Stimulated activated naive B cell treated with anti-CD40 and anti-IgM and Interleukin-4, amounts not matched to agents 10 μg/mL and 1 μg/mL and 100 μg/mL, for 72 hours (primary cell): ENCODE results near the gene CLCN5.

ENCODE experiments used
- ATAC-seq, 2 donors: fragments of 150-1000 bp; cut with Tn5 transposase; replicated peaks; 2 replicates each; pipeline ENCODE4 v1.10.0; 2021; ENCODE audit warnings: moderate library complexity in 1 of 2
- DNase-seq: peaks from one replicate; pipeline ENCODE4 v3.0.0; 2021
- H3K27ac Mint-ChIP-seq: one replicate; pipeline ENCODE4 v1.8.0; 2022; ENCODE audit warnings: mild to moderate bottlenecking, mixed read lengths
- H3K27me3 Mint-ChIP-seq, 2 donors: one replicate each; pipeline ENCODE4 v1.8.0; 2022; ENCODE audit warnings: mixed read lengths in 2 of 2
- H3K36me3 Mint-ChIP-seq, 2 donors: one replicate each; pipeline ENCODE4 v1.8.0; 2022; ENCODE audit warnings: mixed read lengths in 2 of 2, mild to moderate bottlenecking in 1 of 2
- H3K4me1 Mint-ChIP-seq, 2 donors: one replicate each; pipeline ENCODE4 v1.8.0; 2022; ENCODE audit warnings: mixed read lengths in 2 of 2, mild to moderate bottlenecking in 1 of 2
- H3K4me3 Mint-ChIP-seq, 2 donors: one replicate each; pipeline ENCODE4 v1.8.0; 2022; ENCODE audit warnings: mild to moderate bottlenecking in 2 of 2, mixed read lengths in 2 of 2, moderate library complexity in 1 of 2
- H3K9me3 Mint-ChIP-seq, 2 donors: one replicate each; pipeline ENCODE4 v1.8.0; 2022; ENCODE audit warnings: mixed read lengths in 2 of 2, mild to moderate bottlenecking in 1 of 2

Gene CLCN5

DNA sequence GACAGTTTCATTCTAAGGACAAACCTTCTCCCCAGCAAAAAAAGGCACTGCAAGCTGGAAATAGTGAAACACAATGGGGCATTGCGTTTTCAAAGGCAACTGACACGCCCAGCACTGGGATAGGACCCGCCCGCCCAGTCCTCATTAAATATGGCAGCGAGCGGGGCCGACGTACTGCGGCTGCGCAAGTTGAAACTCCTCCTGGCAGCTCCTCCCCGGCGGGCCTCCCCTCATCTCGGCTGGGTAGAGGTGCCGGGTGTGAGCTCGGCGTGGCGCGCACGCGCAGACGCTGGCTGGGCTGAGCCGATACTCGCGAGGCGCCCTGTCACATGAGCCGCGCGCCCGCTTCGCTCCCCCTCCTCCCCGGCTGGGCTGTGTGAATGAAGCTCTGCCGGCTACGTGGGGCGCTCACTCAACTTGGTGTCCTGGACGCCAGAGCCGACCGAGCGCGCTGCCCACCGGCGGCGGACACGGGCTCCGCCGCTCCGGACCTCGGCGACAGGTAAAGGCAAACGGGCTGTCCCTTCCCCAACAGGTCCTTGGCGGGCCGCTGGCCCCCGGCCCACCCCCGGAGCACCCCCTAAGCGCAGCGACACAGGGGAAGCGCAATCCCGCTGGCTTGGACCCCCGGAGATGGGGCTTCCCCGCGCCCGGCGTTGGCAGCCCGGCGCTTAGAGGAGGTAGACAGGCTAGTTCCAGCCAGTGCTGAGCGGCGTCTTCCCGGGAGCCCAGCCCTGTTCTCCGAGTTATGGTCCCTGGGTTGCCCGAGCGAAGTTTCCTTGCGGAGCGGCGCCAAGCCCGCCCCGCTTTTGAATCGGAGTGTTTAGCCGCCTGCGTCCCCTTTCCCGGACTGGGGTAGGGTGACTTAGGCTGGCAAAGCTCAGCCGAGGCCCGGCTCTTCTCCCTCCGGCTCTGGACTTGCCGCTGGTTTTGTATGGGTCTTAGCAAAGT, at the start of gene CLCN5:
TSS of gene CLCN5 (plus strand) at position 306 of the 951 bp plus-strand sequence. CDS start 2,703 bp downstream, outside the sequence.
- H3K9me3 Mint-ChIP-seq = no peaks in the 10 kb centered on the region

DNA sequence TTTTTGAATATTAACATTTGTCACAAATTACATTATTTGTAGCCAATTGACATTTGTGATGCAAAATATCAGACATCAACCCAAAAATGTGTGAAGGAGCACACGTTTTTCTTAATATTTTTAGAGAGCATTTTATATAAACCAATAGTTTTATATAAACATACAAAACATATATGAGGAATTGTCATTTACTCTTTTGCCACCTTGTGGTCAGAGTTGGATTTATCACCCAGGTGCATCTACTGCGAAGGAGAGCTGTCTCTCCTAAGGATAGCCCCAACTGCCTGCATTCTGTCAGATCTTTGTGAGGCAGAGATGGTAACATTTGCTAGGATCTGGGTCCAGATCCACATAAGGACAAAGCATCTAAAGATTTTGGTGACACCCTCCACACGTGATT, 45.6 kb upstream of the CLCN5 start:
- Mint-ChIP-seq H3K27ac (no peak overlapping the region), H3K4me1 (peaks cover 11 to 33% of the 10 kb centered on the region in 2 donors), H3K27me3 (no peaks in the 10 kb centered on the region), H3K36me3 (peaks cover 0 to 3% of the 10 kb centered on the region in 2 donors), H3K9me3 (no peaks in the 10 kb centered on the region), H3K4me3 (no peak overlapping the region)
- ATAC-seq = peak in 1 of 2 donors; percentile 28
- no peak for DNase-seq

More for the DNA sequence above, at the start of gene CLCN5:
- peak; percentile 94 for DNase-seq
- Mint-ChIP-seq H3K4me1 (peaks cover 5 to 28% of the 10 kb centered on the region in 2 donors), H3K4me3 (peak within 1 kb of the TSS; percentile 82 to 86), H3K27me3 (no peaks in the 10 kb centered on the region), H3K27ac (peak within 1 kb of the TSS; percentile 44), H3K36me3 (peaks cover 15 to 20% of the 10 kb centered on the region in 2 donors)
- ATAC-seq = peak; percentile 97

DNA sequence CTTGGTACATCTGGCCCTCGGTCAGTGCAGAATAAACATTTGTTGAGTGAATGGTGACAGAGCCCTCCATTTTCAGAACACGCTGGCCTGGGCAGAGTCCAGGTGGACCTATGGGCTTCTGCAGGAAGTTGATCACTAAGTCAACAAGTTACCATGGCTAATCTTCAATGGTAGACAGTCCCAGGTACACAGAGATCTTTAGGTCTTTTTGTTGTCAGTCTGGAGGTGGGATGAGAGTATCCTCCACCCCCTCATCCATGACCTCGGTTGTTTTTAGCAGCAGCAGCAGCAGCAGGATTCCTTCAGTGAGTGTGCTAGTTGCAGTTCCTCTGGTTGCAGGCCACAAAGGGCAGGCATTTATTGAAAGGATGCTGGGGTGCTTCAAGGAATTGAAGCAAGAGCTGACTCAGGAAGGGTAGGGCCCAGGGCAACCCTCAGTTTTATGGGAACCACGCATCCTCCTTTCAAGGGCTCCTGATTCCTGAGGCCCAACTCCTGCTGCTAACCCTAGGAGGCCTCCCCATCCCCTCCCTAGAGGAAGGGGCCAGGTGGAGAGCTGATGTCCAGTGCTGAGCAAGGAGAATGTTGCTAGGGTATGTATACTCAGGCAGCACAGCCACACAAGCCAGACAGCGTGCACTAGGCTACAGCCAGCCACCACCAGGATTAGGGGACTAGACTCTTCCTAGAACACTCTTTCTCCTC, 44.8 kb upstream of the CLCN5 start:
- Mint-ChIP-seq H3K36me3 (peaks cover 0 to 3% of the 10 kb centered on the region in 2 donors), H3K27me3 (no peaks in the 10 kb centered on the region), H3K4me1 (peaks cover 13 to 38% of the 10 kb centered on the region in 2 donors), H3K4me3 (no peak overlapping the region), H3K27ac (no peak overlapping the region), H3K9me3 (no peaks in the 10 kb centered on the region)
- ATAC-seq = no peak
- no peak for DNase-seq

DNA sequence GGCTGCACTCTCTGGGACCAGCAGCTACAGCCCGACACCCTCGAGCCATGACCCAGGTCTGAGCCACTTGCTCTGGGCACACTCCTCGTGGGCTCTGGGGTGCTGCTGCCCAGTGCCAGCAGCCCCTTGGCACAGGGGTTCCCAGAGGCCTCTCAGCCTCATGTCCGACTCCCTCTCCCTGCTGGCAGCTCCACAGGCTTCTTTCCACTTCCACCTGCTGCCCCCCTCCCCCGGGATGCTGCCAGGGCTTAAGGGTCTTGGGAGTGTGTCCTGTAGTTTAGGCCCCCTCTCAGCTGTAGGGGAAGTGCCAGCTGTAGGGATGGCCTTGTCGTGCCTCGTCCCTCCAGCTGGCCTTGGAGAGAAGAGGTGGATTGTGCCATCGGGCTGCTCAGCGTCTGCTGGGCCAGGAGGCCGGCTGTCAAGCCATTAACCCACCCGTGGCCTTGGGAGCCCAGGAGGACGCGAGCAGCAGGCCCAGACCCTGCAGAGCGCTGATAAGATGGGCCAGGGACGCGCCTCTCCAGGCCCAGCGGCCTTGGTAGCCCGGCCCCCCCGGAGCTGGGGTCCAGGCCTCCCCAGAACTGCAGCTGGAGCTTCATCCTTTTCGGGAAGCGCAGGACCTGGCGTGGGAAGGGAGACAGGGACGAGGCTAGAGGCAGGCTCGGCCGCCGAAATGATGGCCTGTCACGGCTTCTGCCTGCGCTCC, 44.1 kb upstream of the CLCN5 start:
- Mint-ChIP-seq H3K27ac (peak overlapping the region; percentile 78), H3K4me3 (peak overlapping the region; percentile 81 to 82), H3K36me3 (peaks cover 0 to 3% of the 10 kb centered on the region in 2 donors), H3K4me1 (peaks cover 13 to 38% of the 10 kb centered on the region in 2 donors), H3K9me3 (no peaks in the 10 kb centered on the region), H3K27me3 (no peaks in the 10 kb centered on the region)
- no peak for ATAC-seq
- no peak for DNase-seq

DNA sequence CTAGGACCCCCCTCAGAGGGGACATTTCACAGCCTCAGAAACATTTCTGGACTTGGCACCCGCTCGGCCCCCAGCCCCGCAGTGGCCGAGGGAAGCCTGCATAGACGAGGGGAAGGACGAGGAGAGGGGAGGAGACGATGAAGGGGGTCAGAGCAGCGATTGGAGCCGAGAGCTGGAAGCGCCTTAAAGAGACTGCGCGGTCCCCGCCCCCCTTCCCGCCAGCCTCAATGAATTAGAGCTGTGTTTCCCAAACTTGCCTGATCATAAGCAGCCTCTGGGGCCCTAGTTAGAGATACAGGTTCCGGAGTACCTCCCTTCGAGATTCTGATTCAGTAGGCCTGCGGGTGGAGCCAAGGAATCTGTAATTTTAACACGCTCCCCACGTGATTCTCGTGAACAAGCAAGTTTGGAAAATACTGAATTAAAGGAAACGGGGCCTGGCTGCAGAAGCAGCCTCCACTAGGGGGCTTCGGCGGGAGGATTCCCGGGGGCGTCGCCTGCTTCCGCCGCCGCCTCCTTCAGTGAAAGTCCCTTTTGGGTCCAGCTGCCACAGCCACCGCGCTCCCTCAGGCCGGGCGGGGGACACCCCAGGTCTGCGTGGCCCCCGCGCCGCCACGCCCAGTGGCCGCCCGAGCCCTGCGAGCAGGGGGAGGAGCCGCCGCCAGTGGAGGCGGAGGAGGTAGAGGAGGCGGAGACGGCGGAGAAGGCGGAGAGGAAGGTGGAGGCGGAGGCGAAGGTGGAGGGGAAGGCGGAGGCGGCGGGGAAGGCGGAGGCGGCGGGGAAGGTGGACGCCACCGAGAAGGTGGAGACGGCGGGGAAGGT, 43.4 kb upstream of the CLCN5 start, which contains the start of gene USP27X:
TSS of gene USP27X (plus strand) at position 651 of the 822 bp plus-strand sequence. CDS start 824 bp downstream, outside the sequence.
- peaks cover 0 to under 1% of the 10 kb centered on the region in 2 donors for H3K27me3 Mint-ChIP-seq
- peak; percentile 66 for DNase-seq
- H3K9me3 Mint-ChIP-seq = no peaks in the 10 kb centered on the region
- peaks cover 0 to 3% of the 10 kb centered on the region in 2 donors for H3K36me3 Mint-ChIP-seq
- H3K4me1 Mint-ChIP-seq = peaks cover 13 to 40% of the 10 kb centered on the region in 2 donors
- peak; percentile 81 to 93 for ATAC-seq
- H3K27ac Mint-ChIP-seq = peak within 1 kb of the TSS; percentile 78
- H3K4me3 Mint-ChIP-seq = peak within 1 kb of the TSS; percentile 81 to 82

DNA sequence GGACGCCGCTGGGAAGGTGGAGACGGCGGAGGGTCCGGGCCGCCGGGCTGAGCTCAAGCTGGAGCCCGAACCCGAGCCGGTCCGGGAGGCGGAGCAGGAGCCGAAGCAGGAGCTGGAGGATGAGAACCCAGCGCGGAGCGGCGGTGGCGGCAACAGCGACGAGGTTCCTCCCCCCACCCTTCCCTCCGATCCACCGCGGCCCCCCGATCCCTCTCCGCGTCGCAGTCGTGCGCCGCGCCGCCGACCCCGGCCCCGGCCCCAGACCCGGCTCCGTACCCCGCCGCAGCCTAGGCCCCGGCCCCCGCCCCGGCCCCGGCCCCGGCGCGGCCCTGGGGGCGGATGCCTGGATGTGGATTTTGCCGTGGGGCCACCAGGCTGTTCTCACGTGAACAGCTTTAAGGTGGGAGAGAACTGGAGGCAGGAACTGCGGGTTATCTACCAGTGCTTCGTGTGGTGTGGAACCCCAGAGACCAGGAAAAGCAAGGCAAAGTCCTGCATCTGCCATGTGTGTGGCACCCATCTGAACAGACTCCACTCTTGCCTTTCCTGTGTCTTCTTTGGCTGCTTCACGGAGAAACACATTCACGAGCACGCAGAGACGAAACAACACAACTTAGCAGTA, 42.6 kb upstream of the CLCN5 start:
- Mint-ChIP-seq H3K4me3 (peak overlapping the region; percentile 81 to 82), H3K27ac (peak overlapping the region; percentile 75), H3K9me3 (no peaks in the 10 kb centered on the region), H3K36me3 (peaks cover 0 to 6% of the 10 kb centered on the region in 2 donors), H3K4me1 (peaks cover 17 to 44% of the 10 kb centered on the region in 2 donors), H3K27me3 (peaks cover 0 to 3% of the 10 kb centered on the region in 2 donors)
- DNase-seq = no peak
- peak; percentile 11 to 20 for ATAC-seq

DNA sequence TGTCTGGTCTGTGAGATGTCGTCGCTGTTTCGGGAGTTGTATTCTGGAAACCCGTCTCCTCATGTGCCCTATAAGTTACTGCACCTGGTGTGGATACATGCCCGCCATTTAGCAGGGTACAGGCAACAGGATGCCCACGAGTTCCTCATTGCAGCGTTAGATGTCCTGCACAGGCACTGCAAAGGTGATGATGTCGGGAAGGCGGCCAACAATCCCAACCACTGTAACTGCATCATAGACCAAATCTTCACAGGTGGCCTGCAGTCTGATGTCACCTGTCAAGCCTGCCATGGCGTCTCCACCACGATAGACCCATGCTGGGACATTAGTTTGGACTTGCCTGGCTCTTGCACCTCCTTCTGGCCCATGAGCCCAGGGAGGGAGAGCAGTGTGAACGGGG, 41.7 kb upstream of the CLCN5 start:
- H3K27me3 Mint-ChIP-seq = peaks cover 0 to 3% of the 10 kb centered on the region in 2 donors
- ATAC-seq = no peak
- no peaks in the 10 kb centered on the region for H3K9me3 Mint-ChIP-seq
- H3K27ac Mint-ChIP-seq = no peak overlapping the region
- no peak overlapping the region for H3K4me3 Mint-ChIP-seq
- H3K4me1 Mint-ChIP-seq = peaks cover 17 to 44% of the 10 kb centered on the region in 2 donors
- no peak for DNase-seq
- H3K36me3 Mint-ChIP-seq = peaks cover 0 to 6% of the 10 kb centered on the region in 2 donors

DNA sequence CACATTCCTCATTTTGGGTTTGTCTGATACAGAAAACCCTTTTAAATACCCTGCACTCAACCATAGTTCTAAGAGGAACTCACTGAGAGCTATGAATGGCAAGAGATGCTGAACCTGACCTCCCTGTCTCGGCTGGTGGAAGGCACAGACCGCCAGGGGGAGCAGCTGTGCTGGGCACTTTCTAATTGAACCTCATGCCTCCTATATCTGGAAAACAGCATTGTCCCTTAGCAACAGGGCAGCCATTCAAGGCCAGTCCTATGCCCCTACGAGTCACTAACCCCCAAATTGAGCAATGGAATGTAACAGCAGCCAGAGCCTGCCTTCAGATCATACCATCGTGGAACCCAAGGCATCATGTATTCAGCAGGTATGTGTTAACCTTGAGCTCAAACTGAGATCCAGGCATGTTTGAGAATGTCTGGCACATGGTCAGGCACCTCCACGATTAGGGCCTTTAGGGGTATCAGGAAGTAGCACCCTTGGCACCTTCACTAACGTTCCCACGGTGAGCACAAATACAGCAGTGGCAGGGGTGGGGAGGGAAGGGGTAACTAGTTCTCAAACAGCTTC, 38.0 kb upstream of the CLCN5 start:
- Mint-ChIP-seq H3K4me3 (no peak overlapping the region), H3K4me1 (peaks cover 9 to 25% of the 10 kb centered on the region in 2 donors), H3K27me3 (peaks cover 0 to 3% of the 10 kb centered on the region in 2 donors), H3K9me3 (no peaks in the 10 kb centered on the region), H3K27ac (no peak overlapping the region), H3K36me3 (peaks cover 0 to 6% of the 10 kb centered on the region in 2 donors)
- ATAC-seq (peak; percentile 68 to 75), DNase-seq (peak; percentile 25)

DNA sequence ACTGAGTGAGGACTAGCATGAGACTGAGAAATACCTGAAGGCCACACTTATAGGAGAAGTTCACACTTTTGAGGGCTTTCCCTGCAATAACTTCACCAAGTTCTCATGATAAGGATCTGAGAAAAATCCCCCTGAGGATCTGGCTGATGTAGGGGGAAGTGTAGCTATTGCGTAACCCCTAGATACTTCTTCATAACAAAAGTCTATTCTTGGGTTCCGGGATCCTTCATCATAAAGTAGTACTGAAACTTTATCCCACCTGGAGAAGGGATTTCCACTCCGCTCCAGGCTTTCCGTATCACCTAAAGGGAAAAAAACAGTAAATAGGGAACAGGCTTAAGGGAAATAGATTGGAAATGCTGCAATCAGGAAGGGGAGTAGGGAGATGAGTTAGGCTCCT, 29.9 kb upstream of the CLCN5 start:
- H3K27me3 Mint-ChIP-seq = peaks cover 15 to 20% of the 10 kb centered on the region in 2 donors
- no peak overlapping the region for H3K4me3 Mint-ChIP-seq
- DNase-seq (no peak), ATAC-seq (no peak)
- peaks cover 9 to 17% of the 10 kb centered on the region in 2 donors for H3K9me3 Mint-ChIP-seq
- H3K4me1 Mint-ChIP-seq = no peaks in the 10 kb centered on the region
- peaks cover 9 to 10% of the 10 kb centered on the region in 2 donors for H3K36me3 Mint-ChIP-seq
- no peak overlapping the region for H3K27ac Mint-ChIP-seq

DNA sequence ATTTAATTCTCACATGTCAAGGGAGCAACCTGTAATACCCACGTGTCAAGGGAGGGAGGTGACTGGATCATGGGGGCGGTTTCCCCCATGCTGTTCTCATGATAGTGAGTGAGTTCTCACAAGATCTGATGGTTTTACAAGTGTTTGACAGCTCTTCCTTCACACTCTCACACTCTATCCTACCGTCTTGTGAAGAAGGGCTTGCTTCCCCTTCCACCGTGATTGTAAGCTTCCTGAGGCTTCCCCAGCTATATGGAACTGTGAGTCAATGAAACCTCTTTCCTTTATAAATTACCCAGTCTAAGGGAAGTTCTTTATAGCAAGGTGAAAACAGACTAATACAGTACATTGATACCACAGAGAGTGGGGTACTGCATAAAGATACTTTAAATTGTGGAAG, 25.4 kb upstream of the CLCN5 start:
- Mint-ChIP-seq H3K4me1 (no peaks in the 10 kb centered on the region), H3K36me3 (peaks cover 9 to 10% of the 10 kb centered on the region in 2 donors), H3K27me3 (peaks cover 30 to 36% of the 10 kb centered on the region in 2 donors), H3K9me3 (peaks cover 9 to 17% of the 10 kb centered on the region in 2 donors), H3K4me3 (no peak overlapping the region), H3K27ac (no peak overlapping the region)
- ATAC-seq (no peak), DNase-seq (no peak)

DNA sequence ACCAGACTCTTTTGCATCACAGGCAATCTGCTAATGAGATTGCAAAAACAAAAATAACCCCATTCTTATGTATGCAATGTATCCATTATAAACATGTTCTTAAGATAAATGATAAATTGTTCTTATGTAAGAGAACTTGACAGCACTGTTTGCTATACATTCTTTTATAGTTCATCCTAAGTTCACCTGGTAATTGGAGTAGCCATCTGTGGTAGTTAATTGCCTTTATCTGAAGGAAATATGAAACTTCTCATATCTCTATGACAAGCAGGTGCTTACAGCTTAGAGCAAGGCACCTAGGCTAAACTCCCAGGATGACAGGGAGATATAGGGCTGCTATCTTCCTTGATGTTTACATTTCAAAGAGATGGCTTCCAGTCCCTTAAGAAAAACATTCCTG, 21.3 kb upstream of the CLCN5 start:
- Mint-ChIP-seq H3K9me3 (peaks cover 10 to 14% of the 10 kb centered on the region in 2 donors), H3K27me3 (peaks cover 31 to 38% of the 10 kb centered on the region in 2 donors), H3K36me3 (peaks cover 9 to 10% of the 10 kb centered on the region in 2 donors), H3K27ac (no peak overlapping the region), H3K4me1 (no peaks in the 10 kb centered on the region), H3K4me3 (no peak overlapping the region)
- ATAC-seq (no peak), DNase-seq (no peak)

DNA sequence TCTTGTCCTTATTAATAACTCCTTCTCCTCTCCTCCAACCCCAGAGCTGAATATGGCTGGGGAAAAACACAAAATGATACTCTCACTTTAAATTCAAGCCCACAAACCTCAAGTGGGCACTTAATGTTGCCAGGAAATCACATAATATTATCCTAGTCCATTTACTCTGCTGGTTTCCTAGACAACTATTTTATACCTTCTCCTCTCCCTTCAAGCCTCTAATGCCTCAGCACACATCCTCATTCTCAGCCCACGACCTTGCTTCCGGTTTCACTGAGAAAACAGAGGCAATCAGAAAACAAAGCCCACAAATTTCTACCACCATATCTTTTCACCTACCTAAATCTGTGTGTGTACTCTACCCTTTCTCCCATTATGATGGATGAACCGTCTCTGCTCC, 12.1 kb upstream of the CLCN5 start:
- H3K27me3 Mint-ChIP-seq = peaks cover 0 to 7% of the 10 kb centered on the region in 2 donors
- peaks cover 9 to 11% of the 10 kb centered on the region in 2 donors for H3K4me1 Mint-ChIP-seq
- H3K9me3 Mint-ChIP-seq = no peaks in the 10 kb centered on the region
- no peak overlapping the region for H3K4me3 Mint-ChIP-seq
- ATAC-seq = peak; percentile 80 to 92
- DNase-seq = no peak
- no peaks in the 10 kb centered on the region for H3K36me3 Mint-ChIP-seq
- H3K27ac Mint-ChIP-seq = peak overlapping the region; percentile 11
